Loucy (cell line): ENCODE data around the gene FHL1.
A peak's percentile ranks its signal among the peaks of the same experiment; 100 is the strongest.

Experiments
- H2AFZ ChIP-seq: fragments of 200-600 bp; sonication (generic); 2 replicates; pipeline ENCODE4 v1.6.0; 2016; ENCODE audit warnings: antibody characterized with exemption, mild to moderate bottlenecking, low read length, moderate library complexity
- H3F3A ChIP-seq: fragments of 200-600 bp; 2 replicates; pipeline ENCODE4 v1.6.0; 2016; ENCODE audit warnings: antibody characterized with exemption, low read depth, mild to moderate bottlenecking
- H3K27me3 ChIP-seq: fragments of 200-600 bp; sonication (generic); 2 replicates; pipeline ENCODE4 v1.6.1; 2014; ENCODE audit warnings: low read length, mild to moderate bottlenecking; ENCODE audit not compliant: insufficient read depth, poor library complexity, severe bottlenecking
- H3K36me3 ChIP-seq: fragments of 200-600 bp; sonication (generic); 2 replicates; pipeline ENCODE4 v1.6.1; 2016; ENCODE audit warnings: low read length; ENCODE audit not compliant: insufficient read depth
- H3K4me1 ChIP-seq: fragments of 200-600 bp; sonication (generic); 2 replicates; pipeline ENCODE4 v1.5.1; 2014; ENCODE audit warnings: low read length, mild to moderate bottlenecking; ENCODE audit not compliant: insufficient read depth, poor library complexity, severe bottlenecking
- H3K4me2 ChIP-seq: fragments of 200-600 bp; sonication (generic); 2 replicates; pipeline ENCODE4 v1.6.0; 2014; ENCODE audit warnings: antibody characterized with exemption, low read length, low read depth, mild to moderate bottlenecking; ENCODE audit not compliant: poor library complexity, severe bottlenecking
- H3K4me3 ChIP-seq: fragments of 200-600 bp; sonication (generic); 2 replicates; pipeline ENCODE4 v1.5.1; 2014; ENCODE audit warnings: low read length, mild to moderate bottlenecking, mixed read lengths; ENCODE audit not compliant: poor library complexity, severe bottlenecking
- H3K79me2 ChIP-seq: fragments of 200-600 bp; sonication (generic); 2 replicates; pipeline ENCODE4 v1.6.1; 2014; ENCODE audit warnings: low read length; ENCODE audit not compliant: insufficient read depth
- H3K9ac ChIP-seq: fragments of 200-600 bp; sonication (generic); 2 replicates; pipeline ENCODE4 v1.6.0; 2014; ENCODE audit warnings: mild to moderate bottlenecking, low read depth, low read length, moderate library complexity; ENCODE audit not compliant: poor library complexity, severe bottlenecking
- H3K9me2 ChIP-seq: fragments of 200-600 bp; sonication (generic); replicated peaks from 2 replicates; pipeline ENCODE4 v1.6.1; 2016; ENCODE audit warnings: low read depth, low read length, mixed read lengths
- H3K9me3 ChIP-seq: fragments of 200-600 bp; sonication (generic); 2 replicates; pipeline ENCODE4 v1.6.1; 2014; ENCODE audit warnings: mild to moderate bottlenecking, antibody characterized with exemption, low read length, low read depth; ENCODE audit not compliant: insufficient read depth
- H4K20me1 ChIP-seq: fragments of 200-600 bp; sonication (generic); 2 replicates; pipeline ENCODE4 v1.6.0; 2014; ENCODE audit warnings: antibody characterized with exemption, low read length, mild to moderate bottlenecking; ENCODE audit not compliant: insufficient read depth, poor library complexity, severe bottlenecking
- EZH2phosphoT487 ChIP-seq: fragments of 200-600 bp; IDR thresholded peaks from 2 replicates; pipeline ENCODE4 v1.6.1; 2018; ENCODE audit warnings: antibody characterized with exemption, mild to moderate bottlenecking, moderate library complexity, borderline replicate concordance
- TF ChIP-seq, protein P1 (sequence below): fragments of 200-600 bp; sonication (generic); conservative IDR thresholded peaks from 2 replicates; pipeline ENCODE4 v1.5.1; 2014; ENCODE audit warnings: mild to moderate bottlenecking, antibody characterized with exemption, low read length

The FHL1 gene

DNA sequence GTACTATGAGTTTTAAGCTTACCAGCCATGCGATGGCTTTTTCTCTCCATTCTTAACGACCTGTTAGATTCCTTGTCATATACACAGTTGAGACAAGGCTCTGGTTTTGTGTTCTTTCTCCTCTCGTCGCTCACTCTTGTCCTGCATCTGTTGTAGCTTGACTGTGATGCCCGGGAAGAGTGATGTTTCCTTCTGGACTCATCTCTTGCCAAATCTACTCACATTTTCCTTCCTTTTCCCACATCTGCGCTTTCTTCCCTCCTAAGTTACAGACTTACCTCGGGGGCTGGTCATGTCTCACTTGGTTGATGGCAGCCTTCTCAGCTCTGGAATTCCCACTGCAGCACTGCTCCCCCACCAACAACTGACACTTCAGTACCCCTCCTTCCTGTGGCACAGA, 108.7 kb downstream of the FHL1 start:
- Histone ChIP-seq H3K4me2 (no peak overlapping the region), H3F3A (no peaks in the 10 kb centered on the region), H3K4me1 (peaks cover 29% of the 10 kb centered on the region), H3K9me3 (no peaks in the 10 kb centered on the region), H3K27me3 (no peaks in the 10 kb centered on the region), H2AFZ (no peak overlapping the region), H3K9ac (no peak overlapping the region), H4K20me1 (no peaks in the 10 kb centered on the region), H3K4me3 (no peak overlapping the region), H3K36me3 (no peaks in the 10 kb centered on the region), H3K9me2 (no peaks in the 10 kb centered on the region), H3K79me2 (peaks cover under 1% of the 10 kb centered on the region; the same call in 1 of the 2 replicates)
- TF ChIP-seq EZH2phosphoT487: no peak
- TF ChIP-seq, protein P1, sequence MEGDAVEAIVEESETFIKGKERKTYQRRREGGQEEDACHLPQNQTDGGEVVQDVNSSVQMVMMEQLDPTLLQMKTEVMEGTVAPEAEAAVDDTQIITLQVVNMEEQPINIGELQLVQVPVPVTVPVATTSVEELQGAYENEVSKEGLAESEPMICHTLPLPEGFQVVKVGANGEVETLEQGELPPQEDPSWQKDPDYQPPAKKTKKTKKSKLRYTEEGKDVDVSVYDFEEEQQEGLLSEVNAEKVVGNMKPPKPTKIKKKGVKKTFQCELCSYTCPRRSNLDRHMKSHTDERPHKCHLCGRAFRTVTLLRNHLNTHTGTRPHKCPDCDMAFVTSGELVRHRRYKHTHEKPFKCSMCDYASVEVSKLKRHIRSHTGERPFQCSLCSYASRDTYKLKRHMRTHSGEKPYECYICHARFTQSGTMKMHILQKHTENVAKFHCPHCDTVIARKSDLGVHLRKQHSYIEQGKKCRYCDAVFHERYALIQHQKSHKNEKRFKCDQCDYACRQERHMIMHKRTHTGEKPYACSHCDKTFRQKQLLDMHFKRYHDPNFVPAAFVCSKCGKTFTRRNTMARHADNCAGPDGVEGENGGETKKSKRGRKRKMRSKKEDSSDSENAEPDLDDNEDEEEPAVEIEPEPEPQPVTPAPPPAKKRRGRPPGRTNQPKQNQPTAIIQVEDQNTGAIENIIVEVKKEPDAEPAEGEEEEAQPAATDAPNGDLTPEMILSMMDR: no peak

DNA sequence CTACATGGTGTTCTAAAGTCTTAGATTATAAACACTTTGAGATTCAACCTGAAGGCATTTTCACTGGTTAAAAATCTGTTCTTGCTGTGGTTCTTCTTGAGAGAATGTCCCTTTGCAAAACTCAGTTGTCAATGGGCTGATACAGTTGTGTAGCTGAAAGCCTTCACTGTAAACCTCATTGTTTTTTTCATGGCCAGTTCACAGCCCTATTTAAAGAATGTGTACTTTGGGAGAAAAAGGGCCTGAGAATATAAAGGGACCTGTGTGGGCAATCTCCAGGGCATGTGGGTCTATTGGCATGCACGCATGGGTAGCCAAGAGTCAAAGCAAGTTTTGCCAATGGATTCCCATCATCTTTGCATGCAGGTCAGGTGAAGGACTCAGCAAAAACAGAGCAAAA, 111.6 kb downstream of the FHL1 start:
- H3K36me3 ChIP-seq: no peaks in the 10 kb centered on the region
- no peaks in the 10 kb centered on the region for H4K20me1 ChIP-seq
- peak overlapping the region; percentile 40 for H3K4me3 ChIP-seq
- H3K9ac ChIP-seq: peak overlapping the region; percentile 24
- H2AFZ ChIP-seq: peak overlapping the region; percentile 81
- TF ChIP-seq EZH2phosphoT487: no peak
- TF ChIP-seq, protein P1: no peak
- no peaks in the 10 kb centered on the region for H3K9me3 ChIP-seq
- H3K79me2 ChIP-seq: no peaks in the 10 kb centered on the region
- H3F3A ChIP-seq: no peaks in the 10 kb centered on the region
- peaks cover 30% of the 10 kb centered on the region for H3K4me1 ChIP-seq
- peak overlapping the region; percentile 57 for H3K4me2 ChIP-seq
- no peaks in the 10 kb centered on the region for H3K27me3 ChIP-seq
- no peaks in the 10 kb centered on the region for H3K9me2 ChIP-seq

DNA sequence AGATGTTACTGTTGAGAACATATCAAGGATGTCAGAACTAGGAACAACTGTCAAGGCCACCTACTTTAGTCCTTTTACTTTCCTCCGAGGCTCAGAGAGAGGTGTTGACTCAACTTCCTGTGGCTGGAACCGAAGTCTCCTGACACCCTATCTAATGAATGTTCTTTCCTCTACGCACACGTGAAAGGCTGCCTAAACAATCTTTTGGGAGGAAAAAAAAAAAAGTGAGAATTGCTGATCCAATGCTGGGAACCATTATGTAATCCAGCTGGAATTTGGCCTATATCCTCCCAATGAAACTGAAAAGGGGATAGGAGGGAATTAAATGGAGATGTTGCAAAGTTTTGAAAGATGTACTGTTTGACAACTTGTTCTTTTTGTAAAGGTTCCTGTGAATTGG, 112.2 kb downstream of the FHL1 start:
- Histone ChIP-seq H3F3A (no peaks in the 10 kb centered on the region), H3K79me2 (no peaks in the 10 kb centered on the region), H3K4me1 (peaks cover 30% of the 10 kb centered on the region), H3K4me3 (peak overlapping the region; percentile 40), H3K9me2 (no peaks in the 10 kb centered on the region), H4K20me1 (no peaks in the 10 kb centered on the region), H2AFZ (peak overlapping the region; percentile 81), H3K4me2 (peak overlapping the region; percentile 57), H3K9me3 (no peaks in the 10 kb centered on the region), H3K9ac (peak overlapping the region; percentile 24), H3K36me3 (no peaks in the 10 kb centered on the region), H3K27me3 (no peaks in the 10 kb centered on the region)
- TF ChIP-seq, protein P1: no peak
